ENCODE measurements around the gene CD300LB.
A peak's percentile ranks its signal among the peaks of the same experiment; 100 is the strongest.
"Not testable (repeated sequence)": the region's sequence is repeated elsewhere in the genome, so short reads cannot be mapped to it uniquely, and the experiment has no call there.

CD300LB gene

GRCh38 chr17:74531231-74531761, at the start of gene CD300LB:
Gene CD300LB (minus strand): TSS chr17:74531475. CDS start chr17:74531350, 125 bp downstream.
- DNase-seq (ENCODE audit: low read depth) = no peak

- DNase-seq (ENCODE audit: low read depth) = no peak
Measured at GRCh38 chr17:74579900-74580299, 48.6 kb upstream of the CD300LB start.

GRCh38 chr17:74578979-74579378, 47.7 kb upstream of the CD300LB start:
- DNase-seq (ENCODE audit: low read depth) = no peak

- no peak for DNase-seq (ENCODE audit: low read depth)
Measured at GRCh38 chr17:74574489-74575142, 43.3 kb upstream of the CD300LB start.

GRCh38 chr17:74573635-74574034, 42.4 kb upstream of the CD300LB start:
- not testable (repeated sequence) for DNase-seq (ENCODE audit: low read depth)

- DNase-seq (ENCODE audit: low read depth) = no peak
Measured at GRCh38 chr17:74573169-74573568, 41.9 kb upstream of the CD300LB start.

GRCh38 chr17:74571621-74572270, 40.5 kb upstream of the CD300LB start:
- no peak for DNase-seq (ENCODE audit: low read depth)

GRCh38 chr17:74569020-74570003, 38.0 kb upstream of the CD300LB start:
- peak; percentile 99 for DNase-seq (ENCODE audit: low read depth)

- no peak for DNase-seq (ENCODE audit: low read depth)
Measured at GRCh38 chr17:74568106-74568873, 37.0 kb upstream of the CD300LB start.

- DNase-seq (ENCODE audit: low read depth) = no peak
Measured at GRCh38 chr17:74567397-74567796, 36.1 kb upstream of the CD300LB start, which contains the start of gene CD300H. Gene CD300H (minus strand): TSS chr17:74567509.

GRCh38 chr17:74566132-74566753, 35.0 kb upstream of the CD300LB start:
- no peak for DNase-seq (ENCODE audit: low read depth)

- no peak for DNase-seq (ENCODE audit: low read depth)
Measured at GRCh38 chr17:74565126-74565525, 33.9 kb upstream of the CD300LB start.

- no peak for DNase-seq (ENCODE audit: low read depth)
Measured at GRCh38 chr17:74563358-74563757, 32.1 kb upstream of the CD300LB start.

GRCh38 chr17:74561586-74561985, 30.3 kb upstream of the CD300LB start:
- no peak for DNase-seq (ENCODE audit: low read depth)

- no peak for DNase-seq (ENCODE audit: low read depth)
Measured at GRCh38 chr17:74558882-74559519, 27.7 kb upstream of the CD300LB start.

GRCh38 chr17:74558402-74558801, 27.1 kb upstream of the CD300LB start:
- not testable (repeated sequence) for DNase-seq (ENCODE audit: low read depth)

GRCh38 chr17:74555427-74555940, 24.2 kb upstream of the CD300LB start:
- no peak for DNase-seq (ENCODE audit: low read depth)

- DNase-seq (ENCODE audit: low read depth) = no peak
Measured at GRCh38 chr17:74554909-74555308, 23.6 kb upstream of the CD300LB start.

GRCh38 chr17:74552037-74552436, 20.8 kb upstream of the CD300LB start:
- no peak for DNase-seq (ENCODE audit: low read depth)

GRCh38 chr17:74550602-74551001, 19.3 kb upstream of the CD300LB start:
- no peak for DNase-seq (ENCODE audit: low read depth)
